ENCODE data around the gene NXN. TPM values are rescaled to one million over a fixed set of nuclear protein-coding genes. Genes with fewer than 3 reads are reported as not detected.

Gene NXN
- total and polyA plus RNA-seq, 2 experiments from 2014 or later: 8.0 to 41.9 TPM

DNA sequence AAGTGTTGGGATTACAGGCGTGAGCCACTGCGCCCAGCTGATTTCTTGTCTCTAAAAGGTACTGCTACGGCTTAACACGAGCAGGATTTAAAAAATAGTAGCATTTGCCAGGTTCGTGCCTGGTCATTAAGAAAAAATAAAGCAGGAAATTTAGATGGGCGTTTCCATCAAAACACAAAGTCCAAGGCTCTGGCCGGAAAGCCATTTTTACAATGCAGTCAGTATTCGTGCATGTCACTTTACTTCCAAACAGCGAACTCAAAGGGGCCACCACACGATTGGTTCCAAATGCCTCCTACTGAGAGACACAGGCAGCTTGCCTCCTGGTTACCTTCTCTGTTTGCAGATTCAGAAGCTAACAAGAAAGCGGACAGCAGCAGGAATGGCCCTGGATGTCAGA, 131.2 kb downstream of the NXN start:
- no peak for DNase-seq
- H3K9me2 ChIP-seq (ENCODE audit: insufficient read depth): no peaks in the 10 kb centered on the region
- no peaks in the 10 kb centered on the region for H3K36me3 ChIP-seq (ENCODE audit: low read depth)
- H3K27ac ChIP-seq: no peak overlapping the region
- no peaks in the 10 kb centered on the region for H3K27me3 ChIP-seq (replicated peaks; ENCODE audit: insufficient read depth)
- H2AFZ ChIP-seq: no peak overlapping the region
- WGBS, 2 experiments (ENCODE audit: low coverage in 1 of 2, low lambda C conversion rate in 2 of 2, missing lambda C conversion rate in 2 of 2): 87 to 89% methylated on average over 11 of the region's 11 CpGs
- H3F3A ChIP-seq (ENCODE audit: insufficient read depth): peaks cover 21% of the 10 kb centered on the region
- TF ChIP-seq EZH2phosphoT487 (IDR thresholded peaks at IDR 0.05; ENCODE audit: insufficient read depth, low read depth) (no peak), EZH2 (IDR thresholded peaks at IDR 0.05; ENCODE audit: insufficient read depth, poor library complexity, severe bottlenecking) (no peak)
- in situ Hi-C loops (cut with MboI): no loop called here
- H3K9ac ChIP-seq: no peak overlapping the region
- peaks cover 63% of the 10 kb centered on the region for H3K79me2 ChIP-seq (ENCODE audit: insufficient read depth)
- no peaks in the 10 kb centered on the region for H4K20me1 ChIP-seq (ENCODE audit: insufficient read depth)
- no peak overlapping the region for H3K4me3 ChIP-seq
- peaks cover 21% of the 10 kb centered on the region for H3K4me1 ChIP-seq (ENCODE audit: insufficient read depth)
- H3K4me2 ChIP-seq (ENCODE audit: unreplicated experiment): no peak overlapping the region
- H3K9me3 ChIP-seq (ENCODE audit: low read depth): no peaks in the 10 kb centered on the region

- peak; percentile 61 for DNase-seq
- Histone ChIP-seq H3K36me3 (ENCODE audit: low read depth) (no peaks in the 10 kb centered on the region), H3K9ac (peak overlapping the region; percentile 59), H3K27ac (peak overlapping the region; percentile 17; the same call in 1 of the 2 replicates), H3K4me3 (peak overlapping the region; percentile 47), H3K9me3 (ENCODE audit: low read depth) (no peaks in the 10 kb centered on the region), H3K27me3 (replicated peaks; ENCODE audit: insufficient read depth) (no peaks in the 10 kb centered on the region), H4K20me1 (ENCODE audit: insufficient read depth) (no peaks in the 10 kb centered on the region), H3K4me2 (ENCODE audit: unreplicated experiment) (peak overlapping the region; percentile 40), H3K9me2 (ENCODE audit: insufficient read depth) (no peaks in the 10 kb centered on the region), H2AFZ (peak overlapping the region; percentile 52), H3F3A (ENCODE audit: insufficient read depth) (peaks cover 21% of the 10 kb centered on the region), H3K4me1 (ENCODE audit: insufficient read depth) (peaks cover 21% of the 10 kb centered on the region), H3K79me2 (ENCODE audit: insufficient read depth) (peaks cover 71% of the 10 kb centered on the region)
- TF ChIP-seq EZH2phosphoT487 (IDR thresholded peaks at IDR 0.05; ENCODE audit: insufficient read depth, low read depth) (no peak), EZH2 (IDR thresholded peaks at IDR 0.05; ENCODE audit: insufficient read depth, poor library complexity, severe bottlenecking) (no peak)
- 40 to 42% methylated on average over 32 of the region's 32 CpGs for WGBS, 2 experiments (ENCODE audit: low coverage in 1 of 2, low lambda C conversion rate in 2 of 2, missing lambda C conversion rate in 2 of 2)
- in situ Hi-C loops (cut with MboI): no loop called here
These were observed 132.4 kb downstream of the NXN start for GRCh38 chr17:846901-847843.

- in situ Hi-C loops (cut with MboI): no loop called here
- H4K20me1 ChIP-seq (ENCODE audit: insufficient read depth): no peaks in the 10 kb centered on the region
- H3K79me2 ChIP-seq (ENCODE audit: insufficient read depth): peaks cover 78% of the 10 kb centered on the region
These were observed 138.3 kb downstream of the NXN start for GRCh38 chr17:841313-841712.

DNA sequence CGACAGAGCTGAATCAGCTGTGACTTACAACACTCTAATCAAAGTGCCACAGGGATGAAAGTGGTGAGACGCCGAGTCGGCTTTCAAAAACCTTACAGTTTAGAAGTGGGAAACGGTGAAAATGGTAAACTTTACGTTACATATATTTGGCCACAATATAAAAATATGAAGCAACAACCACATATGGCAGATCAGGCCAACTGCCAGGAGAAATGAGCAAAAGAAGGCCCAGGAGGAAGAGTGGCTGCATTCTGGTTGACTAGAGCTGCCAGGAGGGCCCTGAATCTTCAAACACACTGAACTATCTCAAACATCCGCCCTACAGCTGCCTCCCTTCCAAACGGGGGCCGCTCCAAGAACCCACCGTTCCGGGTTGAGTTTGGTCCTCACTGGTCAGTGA, 141.1 kb downstream of the NXN start:
- Histone ChIP-seq H3K4me2 (ENCODE audit: unreplicated experiment) (no peak overlapping the region), H3K9me3 (ENCODE audit: low read depth) (no peaks in the 10 kb centered on the region), H3K36me3 (ENCODE audit: low read depth) (no peaks in the 10 kb centered on the region), H4K20me1 (ENCODE audit: insufficient read depth) (no peaks in the 10 kb centered on the region), H3K9me2 (ENCODE audit: insufficient read depth) (no peaks in the 10 kb centered on the region), H3K4me1 (ENCODE audit: insufficient read depth) (peaks cover 5% of the 10 kb centered on the region), H3K27me3 (replicated peaks; ENCODE audit: insufficient read depth) (no peaks in the 10 kb centered on the region), H2AFZ (no peak overlapping the region), H3K4me3 (no peak overlapping the region), H3K27ac (no peak overlapping the region), H3K79me2 (ENCODE audit: insufficient read depth) (peaks cover 64% of the 10 kb centered on the region), H3K9ac (no peak overlapping the region), H3F3A (ENCODE audit: insufficient read depth) (peaks cover 13% of the 10 kb centered on the region)
- peak; percentile 11 for DNase-seq
- in situ Hi-C loops (cut with MboI): no loop called here
- WGBS, 2 experiments (ENCODE audit: low coverage in 1 of 2, low lambda C conversion rate in 2 of 2, missing lambda C conversion rate in 2 of 2): 85% methylated on average over 11 of the region's 11 CpGs
- TF ChIP-seq EZH2phosphoT487 (IDR thresholded peaks at IDR 0.05; ENCODE audit: insufficient read depth, low read depth) (no peak), EZH2 (IDR thresholded peaks at IDR 0.05; ENCODE audit: insufficient read depth, poor library complexity, severe bottlenecking) (no peak)

More at GRCh38 chr17:841313-841712, 138.3 kb downstream of the NXN start:
- no peaks in the 10 kb centered on the region for H3K27me3 ChIP-seq (replicated peaks; ENCODE audit: insufficient read depth)
- H3K27ac ChIP-seq: no peak overlapping the region
- H3K9me3 ChIP-seq (ENCODE audit: low read depth): no peaks in the 10 kb centered on the region
- WGBS, 2 experiments (ENCODE audit: low coverage in 1 of 2, low lambda C conversion rate in 2 of 2, missing lambda C conversion rate in 2 of 2): 80 to 89% methylated on average over 16 to 33 of the region's 33 CpGs
- no peak for TF ChIP-seq EZH2 (IDR thresholded peaks at IDR 0.05; ENCODE audit: insufficient read depth, poor library complexity, severe bottlenecking)
- TF ChIP-seq EZH2phosphoT487 (IDR thresholded peaks at IDR 0.05; ENCODE audit: insufficient read depth, low read depth): no peak
- DNase-seq: no peak
- H3K4me2 ChIP-seq (ENCODE audit: unreplicated experiment): no peak overlapping the region
- H2AFZ ChIP-seq: no peak overlapping the region
- peaks cover 3% of the 10 kb centered on the region; the same call in 1 of the 2 replicates for H3F3A ChIP-seq (ENCODE audit: insufficient read depth)
- no peak overlapping the region for H3K4me3 ChIP-seq
- no peaks in the 10 kb centered on the region for H3K36me3 ChIP-seq (ENCODE audit: low read depth)
- H3K4me1 ChIP-seq (ENCODE audit: insufficient read depth): peaks cover 4% of the 10 kb centered on the region
- no peaks in the 10 kb centered on the region for H3K9me2 ChIP-seq (ENCODE audit: insufficient read depth)
- no peak overlapping the region for H3K9ac ChIP-seq

Measured in GM23248 (cell line).